Loucy (cell line): Measurements from ENCODE around the gene CBX7.

Source experiments
- H2AFZ ChIP-seq: fragments of 200-600 bp; sonication (generic); 2 replicates; pipeline ENCODE4 v1.6.0; 2016; ENCODE audit warnings: antibody characterized with exemption, mild to moderate bottlenecking, low read length, moderate library complexity
- H3F3A ChIP-seq: fragments of 200-600 bp; 2 replicates; pipeline ENCODE4 v1.6.0; 2016; ENCODE audit warnings: antibody characterized with exemption, low read depth, mild to moderate bottlenecking
- H3K27me3 ChIP-seq: fragments of 200-600 bp; sonication (generic); 2 replicates; pipeline ENCODE4 v1.6.1; 2014; ENCODE audit warnings: low read length, mild to moderate bottlenecking; ENCODE audit not compliant: insufficient read depth, poor library complexity, severe bottlenecking
- H3K36me3 ChIP-seq: fragments of 200-600 bp; sonication (generic); 2 replicates; pipeline ENCODE4 v1.6.1; 2016; ENCODE audit warnings: low read length; ENCODE audit not compliant: insufficient read depth
- H3K4me1 ChIP-seq: fragments of 200-600 bp; sonication (generic); 2 replicates; pipeline ENCODE4 v1.5.1; 2014; ENCODE audit warnings: low read length, mild to moderate bottlenecking; ENCODE audit not compliant: insufficient read depth, poor library complexity, severe bottlenecking
- H3K4me2 ChIP-seq: fragments of 200-600 bp; sonication (generic); 2 replicates; pipeline ENCODE4 v1.6.0; 2014; ENCODE audit warnings: antibody characterized with exemption, low read length, low read depth, mild to moderate bottlenecking; ENCODE audit not compliant: poor library complexity, severe bottlenecking
- H3K4me3 ChIP-seq: fragments of 200-600 bp; sonication (generic); 2 replicates; pipeline ENCODE4 v1.5.1; 2014; ENCODE audit warnings: low read length, mild to moderate bottlenecking, mixed read lengths; ENCODE audit not compliant: poor library complexity, severe bottlenecking
- H3K79me2 ChIP-seq: fragments of 200-600 bp; sonication (generic); 2 replicates; pipeline ENCODE4 v1.6.1; 2014; ENCODE audit warnings: low read length; ENCODE audit not compliant: insufficient read depth
- H3K9ac ChIP-seq: fragments of 200-600 bp; sonication (generic); 2 replicates; pipeline ENCODE4 v1.6.0; 2014; ENCODE audit warnings: mild to moderate bottlenecking, low read depth, low read length, moderate library complexity; ENCODE audit not compliant: poor library complexity, severe bottlenecking
- H3K9me2 ChIP-seq: fragments of 200-600 bp; sonication (generic); replicated peaks from 2 replicates; pipeline ENCODE4 v1.6.1; 2016; ENCODE audit warnings: low read depth, low read length, mixed read lengths
- H3K9me3 ChIP-seq: fragments of 200-600 bp; sonication (generic); 2 replicates; pipeline ENCODE4 v1.6.1; 2014; ENCODE audit warnings: mild to moderate bottlenecking, antibody characterized with exemption, low read length, low read depth; ENCODE audit not compliant: insufficient read depth
- H4K20me1 ChIP-seq: fragments of 200-600 bp; sonication (generic); 2 replicates; pipeline ENCODE4 v1.6.0; 2014; ENCODE audit warnings: antibody characterized with exemption, low read length, mild to moderate bottlenecking; ENCODE audit not compliant: insufficient read depth, poor library complexity, severe bottlenecking
- CTCF ChIP-seq: fragments of 200-600 bp; sonication (generic); conservative IDR thresholded peaks from 2 replicates; pipeline ENCODE4 v1.5.1; 2014; ENCODE audit warnings: mild to moderate bottlenecking, antibody characterized with exemption, low read length
- EZH2phosphoT487 ChIP-seq: fragments of 200-600 bp; IDR thresholded peaks from 2 replicates; pipeline ENCODE4 v1.6.1; 2018; ENCODE audit warnings: antibody characterized with exemption, mild to moderate bottlenecking, moderate library complexity, borderline replicate concordance

The CBX7 gene

DNA sequence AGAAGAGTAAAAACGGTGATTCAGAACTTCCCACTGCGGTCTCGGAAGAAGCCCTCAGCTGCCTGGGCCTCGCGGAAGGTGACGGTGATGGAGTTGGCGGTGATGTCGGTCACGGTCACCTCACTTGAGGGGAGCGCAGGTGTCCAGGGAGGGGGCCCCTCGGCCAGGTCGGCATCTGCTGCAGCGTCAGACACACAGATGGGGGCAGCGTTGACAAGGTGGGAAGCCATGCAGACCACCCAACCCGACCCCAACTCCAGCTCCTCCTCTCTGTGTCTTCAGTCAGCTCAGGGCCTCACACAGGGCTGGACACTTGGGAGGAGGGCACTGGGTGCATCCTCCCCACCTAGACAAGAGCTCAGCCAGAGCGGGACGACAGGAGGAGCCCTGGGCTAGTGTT lies 18.6 kb downstream of the CBX7 start:
- Histone ChIP-seq H3K4me1 (no peaks in the 10 kb centered on the region), H3K4me2 (no peak overlapping the region), H3K9me2 (no peaks in the 10 kb centered on the region), H4K20me1 (no peaks in the 10 kb centered on the region), H3K79me2 (no peaks in the 10 kb centered on the region), H2AFZ (no peak overlapping the region), H3K9me3 (no peaks in the 10 kb centered on the region), H3K27me3 (no peaks in the 10 kb centered on the region), H3K4me3 (no peak overlapping the region), H3K9ac (no peak overlapping the region), H3K36me3 (no peaks in the 10 kb centered on the region), H3F3A (no peaks in the 10 kb centered on the region)
- TF ChIP-seq CTCF (no peak), EZH2phosphoT487 (no peak)

DNA sequence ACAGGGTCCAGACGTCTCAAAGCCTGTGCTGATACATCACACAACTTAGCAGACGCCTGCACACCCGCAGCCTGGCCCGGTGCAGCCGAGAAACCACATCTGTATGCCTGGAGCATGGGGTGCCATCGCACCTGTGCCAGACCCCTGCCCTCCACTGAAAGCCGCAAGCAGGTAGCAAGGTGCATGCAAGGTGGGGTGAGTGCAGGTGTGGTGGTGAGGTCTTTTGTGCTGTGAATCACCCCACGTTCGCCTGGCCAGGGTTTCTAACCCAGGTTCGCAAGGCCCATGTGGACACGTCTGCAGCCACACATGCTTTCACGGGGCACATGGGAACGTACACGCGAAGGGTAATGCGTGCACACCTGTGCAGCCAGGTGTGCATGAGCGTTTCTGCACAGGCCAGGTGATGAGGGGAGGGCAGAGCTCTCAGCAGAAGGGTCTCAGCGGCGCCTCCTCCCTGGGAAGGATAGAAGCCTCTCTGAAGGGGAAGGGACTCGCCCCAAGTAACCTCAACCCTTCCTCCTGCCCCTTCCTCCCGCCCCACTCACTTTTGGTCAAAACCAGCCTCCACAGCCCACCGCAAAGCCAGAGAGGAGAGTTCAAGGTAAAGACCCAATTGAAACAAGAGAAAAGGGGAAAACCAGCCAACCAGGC lies 19.5 kb downstream of the CBX7 start:
- H2AFZ ChIP-seq, result no peak overlapping the region
- no peak overlapping the region for H3K4me3 ChIP-seq
- no peaks in the 10 kb centered on the region for H3K79me2 ChIP-seq
- H3K9me3 ChIP-seq, result no peaks in the 10 kb centered on the region
- TF ChIP-seq EZH2phosphoT487, result no peak
- TF ChIP-seq CTCF, result no peak
- no peaks in the 10 kb centered on the region for H3K27me3 ChIP-seq
- H3K9ac ChIP-seq, result no peak overlapping the region
- H4K20me1 ChIP-seq, result no peaks in the 10 kb centered on the region
- H3K36me3 ChIP-seq, result no peaks in the 10 kb centered on the region
- H3K9me2 ChIP-seq, result no peaks in the 10 kb centered on the region
- no peaks in the 10 kb centered on the region for H3K4me1 ChIP-seq
- no peaks in the 10 kb centered on the region for H3F3A ChIP-seq
- no peak overlapping the region for H3K4me2 ChIP-seq

DNA sequence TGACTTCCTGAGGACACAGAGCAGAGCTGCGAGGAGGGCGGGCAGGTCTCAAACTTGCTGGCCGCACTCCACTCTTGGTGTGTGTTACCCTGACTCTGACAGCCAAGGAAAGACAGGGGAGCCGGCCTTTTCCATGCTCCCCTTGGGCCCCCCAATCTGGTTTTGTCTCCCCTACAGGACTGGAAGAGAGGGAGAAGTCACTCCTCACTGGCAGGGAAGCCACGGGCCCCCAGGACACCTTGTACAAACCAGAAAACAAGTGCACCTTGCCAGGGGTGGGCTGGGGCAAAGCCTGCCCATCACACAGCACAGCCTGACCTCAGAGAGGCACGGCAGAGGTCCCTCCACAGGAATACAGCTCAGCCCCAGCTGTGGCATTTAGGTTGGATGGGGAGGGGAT lies 20.2 kb downstream of the CBX7 start:
- H4K20me1 ChIP-seq, result no peaks in the 10 kb centered on the region
- H3K4me3 ChIP-seq, result no peak overlapping the region
- no peaks in the 10 kb centered on the region for H3K9me3 ChIP-seq
- no peaks in the 10 kb centered on the region for H3K9me2 ChIP-seq
- no peaks in the 10 kb centered on the region for H3K36me3 ChIP-seq
- no peaks in the 10 kb centered on the region for H3K27me3 ChIP-seq
- no peak overlapping the region for H3K4me2 ChIP-seq
- H3K4me1 ChIP-seq, result no peaks in the 10 kb centered on the region
- TF ChIP-seq CTCF, result no peak
- no peak for TF ChIP-seq EZH2phosphoT487
- H3F3A ChIP-seq, result no peaks in the 10 kb centered on the region
- no peak overlapping the region for H2AFZ ChIP-seq
- no peaks in the 10 kb centered on the region for H3K79me2 ChIP-seq
- H3K9ac ChIP-seq, result no peak overlapping the region
